Left ventricle myocardium inferior (tissue), 1 donor: Measurements from ENCODE around the gene ZNF267. TPM values are rescaled to one million over a fixed set of nuclear protein-coding genes. Genes with fewer than 3 reads are reported as not detected.

ENCODE experiments used
- DNase-seq: peaks from one replicate; pipeline ENCODE4 v3.0.0-alpha.2; 2020
- H3K27ac ChIP-seq: fragments of 200-600 bp; replicated peaks from 2 replicates; pipeline ENCODE4 v1.8.0; 2021
- H3K27me3 ChIP-seq: fragments of 200-600 bp; 2 replicates; pipeline ENCODE4 v1.8.0; 2021; ENCODE audit warnings: low read depth
- H3K36me3 ChIP-seq: fragments of 200-600 bp; 2 replicates; pipeline ENCODE4 v1.8.0; 2021
- H3K4me1 ChIP-seq: fragments of 200-600 bp; 2 replicates; pipeline ENCODE4 v1.8.0; 2021
- H3K4me3 ChIP-seq: fragments of 200-600 bp; 2 replicates; pipeline ENCODE4 v1.8.0; 2021; ENCODE audit warnings: mild to moderate bottlenecking, moderate library complexity
- H3K9me3 ChIP-seq: fragments of 200-600 bp; replicated peaks from 2 replicates; pipeline ENCODE4 v1.8.0; 2021
- intact Hi-C: fragments of 100-400 bp; cut with micrococcal nuclease; formaldehyde crosslinking; loops from one replicate; pipeline ENCODE4 v1.11.0; 2022
- total RNA-seq: library from RNA; stranded (reverse); fragmentation: NEBNext Ultra II Directional; extraction: Animal tissue kit (Norgen Biotek cat#: 25700); gene quantifications from one replicate; pipeline ENCODE4 v1.2.1, GENCODE V29; 2021
- TF ChIP-seq, protein P1 (sequence below): fragments of 200-600 bp; IDR thresholded peaks from 2 replicates; pipeline ENCODE4 v1.8.0; 2021; ENCODE audit warnings: antibody characterized with exemption, mild to moderate bottlenecking, borderline replicate concordance
- donor health status: DM: no; HTN: yes; CAD: no; lungs with severe emphysema.

The ZNF267 gene
- total RNA-seq, 1 donor from 2014 or later = 5.7 TPM

DNA sequence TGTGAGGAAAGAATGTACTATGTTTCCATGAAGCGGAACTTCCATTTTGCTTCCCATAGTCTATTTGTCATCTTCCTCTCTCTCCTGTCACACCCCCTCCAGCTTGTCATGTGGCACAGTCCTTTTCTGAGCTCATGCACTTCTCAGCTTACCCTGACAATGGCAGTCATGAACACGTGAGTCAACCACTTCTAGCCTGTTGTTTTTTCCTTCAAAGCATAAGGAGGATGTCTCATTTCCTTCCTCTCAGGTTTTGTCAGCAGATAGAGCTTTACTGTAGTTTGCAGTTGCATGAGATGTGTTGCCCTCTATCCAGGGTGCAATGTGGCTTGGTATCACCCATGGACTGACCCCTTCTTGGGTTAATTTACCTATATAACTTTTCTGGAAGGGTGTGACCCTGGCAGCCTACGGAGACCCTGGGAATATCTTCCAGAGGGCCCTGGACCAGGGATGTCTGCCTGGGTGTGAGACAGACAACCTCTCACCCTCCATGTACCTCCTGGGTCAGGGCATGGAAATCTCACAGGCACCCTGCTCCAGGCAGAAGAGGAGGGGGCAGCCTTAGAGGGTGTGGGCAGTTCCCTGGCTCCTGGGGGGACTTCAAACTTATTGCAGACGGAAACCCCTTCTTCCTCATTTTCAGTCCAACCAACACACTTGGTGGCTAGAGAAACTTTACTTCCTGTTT, 4.0 kb upstream of the ZNF267 start:
- intact Hi-C loops = no loop called here
- no peaks in the 10 kb centered on the region for H3K9me3 ChIP-seq
- no peaks in the 10 kb centered on the region for H3K36me3 ChIP-seq
- H3K27ac ChIP-seq = peak overlapping the region; percentile 50
- peaks cover 4% of the 10 kb centered on the region for H3K27me3 ChIP-seq
- H3K4me3 ChIP-seq = no peak overlapping the region
- TF ChIP-seq, protein P1, sequence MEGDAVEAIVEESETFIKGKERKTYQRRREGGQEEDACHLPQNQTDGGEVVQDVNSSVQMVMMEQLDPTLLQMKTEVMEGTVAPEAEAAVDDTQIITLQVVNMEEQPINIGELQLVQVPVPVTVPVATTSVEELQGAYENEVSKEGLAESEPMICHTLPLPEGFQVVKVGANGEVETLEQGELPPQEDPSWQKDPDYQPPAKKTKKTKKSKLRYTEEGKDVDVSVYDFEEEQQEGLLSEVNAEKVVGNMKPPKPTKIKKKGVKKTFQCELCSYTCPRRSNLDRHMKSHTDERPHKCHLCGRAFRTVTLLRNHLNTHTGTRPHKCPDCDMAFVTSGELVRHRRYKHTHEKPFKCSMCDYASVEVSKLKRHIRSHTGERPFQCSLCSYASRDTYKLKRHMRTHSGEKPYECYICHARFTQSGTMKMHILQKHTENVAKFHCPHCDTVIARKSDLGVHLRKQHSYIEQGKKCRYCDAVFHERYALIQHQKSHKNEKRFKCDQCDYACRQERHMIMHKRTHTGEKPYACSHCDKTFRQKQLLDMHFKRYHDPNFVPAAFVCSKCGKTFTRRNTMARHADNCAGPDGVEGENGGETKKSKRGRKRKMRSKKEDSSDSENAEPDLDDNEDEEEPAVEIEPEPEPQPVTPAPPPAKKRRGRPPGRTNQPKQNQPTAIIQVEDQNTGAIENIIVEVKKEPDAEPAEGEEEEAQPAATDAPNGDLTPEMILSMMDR = no peak
- no peak for DNase-seq
- peaks cover 21% of the 10 kb centered on the region for H3K4me1 ChIP-seq

DNA sequence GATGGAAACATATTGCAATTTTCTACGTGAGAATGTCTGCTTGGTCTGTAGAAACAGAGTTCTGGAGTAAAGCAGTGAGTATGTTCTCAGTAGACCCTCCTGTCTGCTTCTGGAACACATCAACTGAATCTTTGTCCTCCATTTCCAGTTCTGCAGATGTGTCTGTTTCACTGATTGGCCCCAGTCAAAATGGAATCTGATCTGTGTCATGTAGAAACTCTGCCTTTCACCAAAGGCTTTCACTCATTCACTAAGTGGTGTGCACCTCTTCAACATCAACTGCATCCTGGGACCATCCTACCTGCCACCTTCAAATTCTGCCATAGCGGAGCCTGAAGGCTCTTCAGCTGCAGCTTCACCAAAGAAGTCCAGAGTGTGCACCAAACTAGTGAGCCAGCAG, 2.8 kb upstream of the ZNF267 start:
- Histone ChIP-seq H3K9me3 (no peaks in the 10 kb centered on the region), H3K4me1 (peaks cover 32% of the 10 kb centered on the region), H3K4me3 (no peak overlapping the region), H3K27ac (no peak overlapping the region), H3K27me3 (peaks cover under 1% of the 10 kb centered on the region), H3K36me3 (no peaks in the 10 kb centered on the region)
- DNase-seq = no peak
- intact Hi-C loops = no loop called here
- TF ChIP-seq, protein P1 = no peak

DNA sequence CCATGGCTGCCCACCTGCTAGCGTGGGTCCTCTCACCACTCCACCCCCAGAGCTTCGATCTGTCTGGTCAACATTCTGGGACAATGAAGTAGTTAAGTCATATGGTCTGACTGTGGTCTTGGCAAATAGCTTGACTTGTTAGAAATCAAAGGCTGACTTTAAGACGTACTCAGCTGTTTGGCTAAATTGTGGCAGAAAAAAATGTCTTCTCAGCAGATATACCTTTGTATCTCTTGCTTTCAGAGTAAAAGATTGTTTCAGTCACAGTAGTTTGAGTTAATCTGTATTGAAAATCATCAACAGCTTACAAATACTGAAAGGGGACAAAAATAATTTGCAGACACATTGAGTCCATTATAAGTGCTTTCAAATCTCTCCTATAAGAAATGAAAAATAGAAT, 2.1 kb upstream of the ZNF267 start:
- Histone ChIP-seq H3K4me1 (peaks cover 39% of the 10 kb centered on the region), H3K36me3 (no peaks in the 10 kb centered on the region), H3K4me3 (no peak overlapping the region), H3K27ac (no peak overlapping the region), H3K9me3 (no peaks in the 10 kb centered on the region), H3K27me3 (no peaks in the 10 kb centered on the region)
- TF ChIP-seq, protein P1 = no peak
- intact Hi-C loops = no loop called here
- DNase-seq = no peak

DNA sequence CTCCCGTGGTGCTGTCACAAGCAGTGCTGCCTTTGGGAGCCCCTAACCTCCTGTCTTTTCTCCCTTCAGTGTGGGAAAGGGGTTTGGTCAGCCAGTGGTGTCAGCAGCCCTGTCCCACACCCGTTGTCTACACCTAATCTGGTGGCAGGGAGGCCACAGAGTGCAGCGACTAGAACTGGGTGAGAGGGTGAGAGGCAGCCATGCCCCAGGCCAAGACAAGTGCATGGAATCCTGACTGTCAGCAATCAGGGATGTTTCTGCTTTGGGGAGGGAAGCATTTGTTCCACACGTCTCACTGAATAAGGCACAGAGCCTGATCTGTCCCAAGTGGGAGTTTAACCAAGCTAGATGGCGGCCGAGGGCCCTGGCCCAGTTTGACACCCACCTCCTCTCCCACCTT, 1.4 kb upstream of the ZNF267 start:
- TF ChIP-seq, protein P1 = no peak
- H3K27ac ChIP-seq = no peak overlapping the region
- H3K9me3 ChIP-seq = no peaks in the 10 kb centered on the region
- DNase-seq = no peak
- no peaks in the 10 kb centered on the region for H3K27me3 ChIP-seq
- H3K4me3 ChIP-seq = no peak overlapping the region
- no peaks in the 10 kb centered on the region for H3K36me3 ChIP-seq
- intact Hi-C loops = no loop called here
- peaks cover 46% of the 10 kb centered on the region for H3K4me1 ChIP-seq

DNA sequence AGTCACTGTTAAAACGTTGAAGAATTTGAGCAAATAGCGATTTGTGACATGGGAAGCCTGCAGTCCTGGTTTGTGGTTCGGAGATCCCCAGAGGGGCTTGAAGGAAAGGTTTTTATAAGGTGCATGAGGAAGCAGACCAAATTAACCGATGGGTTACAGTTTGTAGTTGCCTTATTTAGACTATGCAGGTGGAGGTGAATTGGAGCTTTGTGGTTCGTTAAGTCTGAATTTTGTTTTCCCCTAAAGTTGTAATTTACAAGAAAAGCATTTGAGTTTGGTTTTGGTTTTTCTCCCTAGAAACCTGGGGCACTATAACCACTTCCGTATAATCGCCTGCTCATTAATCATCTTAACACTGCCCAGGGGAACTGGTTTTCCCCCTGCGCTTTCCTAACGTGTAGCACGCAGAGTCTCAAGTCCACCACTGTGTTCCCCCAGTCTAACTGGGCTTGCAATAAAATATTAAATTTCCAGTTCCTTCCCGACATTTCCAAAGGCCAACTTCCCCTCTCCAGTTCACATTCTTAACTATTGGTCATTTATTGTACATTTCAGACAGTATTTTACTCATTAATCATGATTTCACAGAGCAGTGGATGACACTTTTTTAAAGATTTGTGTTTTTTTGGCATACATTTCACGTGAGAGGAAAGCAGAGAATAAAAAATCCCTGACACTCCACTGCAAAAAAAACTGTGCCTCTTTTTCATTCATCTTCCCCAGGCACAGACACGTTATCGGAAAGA, 932 bp downstream of the ZNF267 start:
- Histone ChIP-seq H3K27me3 (no peaks in the 10 kb centered on the region), H3K9me3 (no peaks in the 10 kb centered on the region), H3K27ac (peak overlapping the region; percentile 92), H3K4me1 (peaks cover 51% of the 10 kb centered on the region), H3K36me3 (no peaks in the 10 kb centered on the region), H3K4me3 (peak overlapping the region; percentile 99)
- TF ChIP-seq, protein P1 = no peak
- DNase-seq = no peak
- intact Hi-C loops = no loop called here
